ENCODE measurements around the gene ZBTB46. TPM values are rescaled to one million over a fixed set of nuclear protein-coding genes. Genes with fewer than 3 reads are reported as not detected.
"Not testable (repeated sequence)": the region's sequence is repeated elsewhere in the genome, so short reads cannot be mapped to it uniquely, and the experiment has no call there.

ZBTB46 gene, protein sequence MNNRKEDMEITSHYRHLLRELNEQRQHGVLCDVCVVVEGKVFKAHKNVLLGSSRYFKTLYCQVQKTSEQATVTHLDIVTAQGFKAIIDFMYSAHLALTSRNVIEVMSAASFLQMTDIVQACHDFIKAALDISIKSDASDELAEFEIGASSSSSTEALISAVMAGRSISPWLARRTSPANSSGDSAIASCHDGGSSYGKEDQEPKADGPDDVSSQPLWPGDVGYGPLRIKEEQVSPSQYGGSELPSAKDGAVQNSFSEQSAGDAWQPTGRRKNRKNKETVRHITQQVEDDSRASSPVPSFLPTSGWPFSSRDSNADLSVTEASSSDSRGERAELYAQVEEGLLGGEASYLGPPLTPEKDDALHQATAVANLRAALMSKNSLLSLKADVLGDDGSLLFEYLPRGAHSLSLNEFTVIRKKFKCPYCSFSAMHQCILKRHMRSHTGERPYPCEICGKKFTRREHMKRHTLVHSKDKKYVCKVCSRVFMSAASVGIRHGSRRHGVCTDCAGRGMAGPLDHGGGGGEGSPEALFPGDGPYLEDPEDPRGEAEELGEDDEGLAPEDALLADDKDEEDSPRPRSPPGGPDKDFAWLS
- polyA plus RNA-seq (ENCODE audit: insufficient read length), result 18.1 TPM

- DNase-seq (ENCODE audit: low read depth), result no peak
Observed at GRCh38 chr20:63830841-63831588, at the start of gene ZBTB46. Gene ZBTB46, minus strand, starts transcription at chr20:63831264. Its CDS starts 40,507 bp downstream, at chr20:63790757.

- DNase-seq (ENCODE audit: low read depth), result no peak
Observed at GRCh38 chr20:63878899-63879663, 48.0 kb upstream of the ZBTB46 start.

- DNase-seq (ENCODE audit: low read depth), result no peak
Observed at GRCh38 chr20:63877755-63878470, 46.8 kb upstream of the ZBTB46 start.

- no peak for DNase-seq (ENCODE audit: low read depth)
Observed at GRCh38 chr20:63876489-63877036, 45.5 kb upstream of the ZBTB46 start.

DNA sequence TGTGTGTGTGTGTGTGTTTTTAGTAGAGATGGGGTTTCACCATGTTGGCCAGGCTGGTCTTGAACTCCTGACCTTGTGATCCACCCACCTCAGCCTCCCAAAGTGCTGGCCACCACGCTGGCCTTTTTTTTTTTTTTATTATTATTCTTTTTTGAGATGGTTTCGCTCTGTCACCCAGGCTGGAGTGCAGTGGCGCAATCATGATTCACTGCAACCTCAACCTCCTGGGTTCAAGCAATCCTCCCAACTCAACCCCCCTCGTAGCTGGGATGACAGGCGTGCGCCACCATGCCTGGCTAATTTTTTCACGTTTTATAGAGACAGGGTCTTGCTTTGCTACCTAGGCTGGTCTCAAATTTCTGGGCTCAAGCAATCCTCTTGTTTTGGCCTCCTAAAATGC lies 43.2 kb upstream of the ZBTB46 start:
- DNase-seq (ENCODE audit: low read depth), result not testable (repeated sequence)

DNA sequence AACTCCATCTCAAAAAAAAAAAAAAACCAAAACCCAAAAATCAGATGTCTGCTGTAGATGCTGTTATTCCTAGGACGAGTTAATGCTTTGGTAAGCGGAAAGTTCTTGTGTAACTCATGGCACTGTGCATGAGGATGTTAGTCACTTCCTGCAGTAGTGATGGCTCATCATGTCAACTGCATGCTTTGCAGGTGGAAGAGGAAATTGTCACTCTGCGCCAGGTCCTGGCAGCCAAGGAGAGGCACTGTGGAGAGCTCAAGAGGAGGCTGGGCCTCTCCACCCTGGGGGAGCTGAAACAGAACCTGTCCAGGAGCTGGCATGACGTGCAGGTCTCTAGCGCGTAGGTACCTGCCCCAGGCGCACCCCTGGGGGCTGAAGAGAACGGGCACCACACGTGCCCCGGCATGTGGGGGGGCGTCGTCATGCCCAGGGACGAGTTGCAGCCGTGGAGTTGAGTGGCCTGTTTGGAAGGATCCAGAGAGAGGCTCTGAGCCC lies 42.5 kb upstream of the ZBTB46 start:
- no peak for DNase-seq (ENCODE audit: low read depth)

DNA sequence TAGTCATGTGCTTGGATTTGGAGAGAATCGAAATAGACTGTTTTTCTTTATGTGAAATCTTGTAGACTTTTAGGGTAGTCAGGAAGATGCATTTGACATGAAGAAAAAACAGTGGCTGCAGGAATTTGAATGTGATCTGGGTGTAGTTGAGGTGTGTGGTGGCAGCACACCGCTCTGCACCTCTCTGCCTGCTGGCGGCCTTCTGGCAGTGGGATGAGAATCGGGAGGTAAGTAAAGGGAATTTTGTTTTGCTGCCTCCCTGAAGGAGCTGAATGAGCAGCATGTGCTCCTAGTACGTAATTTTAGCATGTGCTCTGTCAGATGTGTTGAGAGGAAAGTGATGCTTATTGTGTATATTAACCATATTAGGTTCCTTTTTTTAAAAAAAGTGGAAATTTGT lies 37.2 kb upstream of the ZBTB46 start:
- DNase-seq (ENCODE audit: low read depth), result no peak

GRCh38 chr20:63867042-63867441 lies 36.0 kb upstream of the ZBTB46 start:
- not testable (repeated sequence) for DNase-seq (ENCODE audit: low read depth)

DNA sequence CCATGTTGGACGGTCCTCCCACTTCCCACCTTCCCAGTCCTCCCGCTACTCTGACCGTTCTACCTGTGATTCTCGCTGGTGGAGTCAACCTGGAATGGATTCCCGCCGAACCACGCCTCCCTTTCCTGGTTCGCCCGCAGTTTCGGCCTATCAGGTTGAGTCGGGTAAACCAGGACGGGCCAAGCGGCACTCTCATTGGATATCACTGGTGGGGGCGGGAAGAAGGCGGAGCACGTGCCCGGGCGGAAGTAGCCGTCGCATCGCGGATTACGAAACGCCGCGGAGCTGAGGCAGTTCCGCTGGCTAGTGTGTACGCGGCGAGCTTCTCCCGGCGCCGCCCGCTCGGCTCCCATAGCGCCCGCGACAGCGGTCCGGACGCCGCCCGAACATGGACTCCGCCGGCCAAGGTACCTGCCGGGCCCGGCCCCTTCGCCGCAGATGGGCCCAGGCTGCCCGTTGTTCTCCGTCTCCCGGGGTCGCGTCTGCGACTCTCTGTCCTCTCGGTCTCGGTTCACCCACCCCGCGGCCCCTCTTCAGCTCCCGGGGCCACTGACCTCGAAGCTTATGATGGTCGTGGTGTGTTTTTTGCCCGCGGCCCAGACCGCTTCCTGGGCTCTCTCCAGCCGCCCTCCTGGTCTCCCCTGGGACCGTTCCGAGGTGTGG lies 34.0 kb upstream of the ZBTB46 start, which contains the start of gene TPD52L2:
Gene TPD52L2, plus strand, starts transcription at position 293 of the 663 bp plus-strand sequence. Its CDS starts 96 bp downstream, at position 389.
- peak; percentile 94 for DNase-seq (ENCODE audit: low read depth)

- DNase-seq (ENCODE audit: low read depth), result no peak
Observed at GRCh38 chr20:63864545-63864977, 33.5 kb upstream of the ZBTB46 start.

GRCh38 chr20:63863798-63864544 lies 32.9 kb upstream of the ZBTB46 start:
- DNase-seq (ENCODE audit: low read depth), result no peak

- DNase-seq (ENCODE audit: low read depth), result no peak
Observed at GRCh38 chr20:63863021-63863797, 32.1 kb upstream of the ZBTB46 start.

DNA sequence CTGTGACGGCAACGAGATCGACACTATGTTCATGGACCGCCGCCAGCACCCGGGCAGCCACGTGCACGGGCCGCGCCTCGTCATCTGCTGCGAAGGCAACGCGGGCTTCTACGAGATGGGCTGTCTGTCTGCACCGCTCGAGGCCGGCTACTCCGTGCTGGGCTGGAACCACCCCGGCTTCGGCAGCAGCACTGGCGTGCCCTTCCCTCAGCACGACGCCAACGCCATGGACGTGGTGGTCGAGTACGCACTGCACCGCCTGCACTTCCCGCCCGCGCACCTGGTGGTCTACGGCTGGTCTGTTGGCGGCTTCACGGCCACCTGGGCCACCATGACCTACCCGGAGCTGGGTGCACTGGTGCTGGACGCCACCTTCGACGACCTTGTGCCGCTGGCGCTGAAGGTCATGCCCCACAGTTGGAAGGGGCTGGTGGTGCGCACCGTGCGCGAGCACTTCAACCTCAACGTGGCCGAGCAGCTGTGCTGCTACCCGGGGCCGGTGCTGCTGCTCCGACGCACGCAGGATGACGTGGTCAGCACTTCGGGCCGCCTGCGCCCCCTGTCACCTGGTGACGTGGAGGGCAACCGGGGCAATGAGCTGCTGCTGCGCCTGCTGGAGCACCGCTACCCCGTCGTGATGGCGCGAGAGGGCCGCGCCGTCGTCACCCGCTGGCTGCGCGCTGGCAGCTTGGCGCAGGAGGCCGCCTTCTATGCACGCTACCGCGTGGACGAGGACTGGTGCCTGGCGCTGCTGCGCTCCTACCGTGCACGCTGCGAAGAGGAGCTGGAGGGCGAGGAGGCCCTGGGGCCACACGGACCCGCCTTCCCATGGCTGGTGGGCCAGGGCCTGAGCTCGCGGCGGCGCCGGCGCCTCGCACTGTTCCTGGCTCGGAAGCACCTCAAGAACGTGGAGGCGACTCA lies 31.2 kb upstream of the ZBTB46 start:
- DNase-seq (ENCODE audit: low read depth), result no peak

DNA sequence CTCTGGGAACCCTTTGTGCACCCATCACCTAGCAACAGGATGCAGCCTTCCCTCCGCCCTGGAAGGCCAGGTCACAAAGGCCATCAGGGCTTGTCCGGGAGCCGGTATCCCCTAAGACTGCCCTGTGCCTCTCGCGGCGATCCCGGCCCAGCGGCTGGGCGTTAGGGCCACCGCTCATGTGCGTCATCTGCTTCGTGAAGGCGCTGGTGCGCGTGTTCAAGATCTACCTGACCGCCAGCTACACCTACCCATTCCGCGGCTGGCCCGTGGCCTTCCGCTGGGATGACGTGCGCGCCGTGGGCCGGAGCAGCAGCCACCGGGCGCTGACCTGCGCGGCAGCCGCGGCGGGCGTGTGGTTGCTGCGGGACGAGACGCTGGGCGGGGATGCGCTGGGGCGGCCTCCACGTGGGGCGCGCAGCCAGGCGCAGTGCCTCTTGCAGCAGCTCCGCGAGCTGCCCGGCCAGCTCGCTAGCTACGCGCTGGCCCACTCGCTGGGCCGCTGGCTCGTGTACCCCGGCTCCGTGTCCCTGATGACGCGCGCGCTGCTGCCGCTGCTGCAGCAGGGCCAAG lies 30.4 kb upstream of the ZBTB46 start, which contains the start of gene ABHD16B:
Gene ABHD16B, plus strand, starts transcription at position 134 of the 570 bp plus-strand sequence. Its CDS starts 43 bp downstream, at position 177.
- no peak for DNase-seq (ENCODE audit: low read depth)

DNA sequence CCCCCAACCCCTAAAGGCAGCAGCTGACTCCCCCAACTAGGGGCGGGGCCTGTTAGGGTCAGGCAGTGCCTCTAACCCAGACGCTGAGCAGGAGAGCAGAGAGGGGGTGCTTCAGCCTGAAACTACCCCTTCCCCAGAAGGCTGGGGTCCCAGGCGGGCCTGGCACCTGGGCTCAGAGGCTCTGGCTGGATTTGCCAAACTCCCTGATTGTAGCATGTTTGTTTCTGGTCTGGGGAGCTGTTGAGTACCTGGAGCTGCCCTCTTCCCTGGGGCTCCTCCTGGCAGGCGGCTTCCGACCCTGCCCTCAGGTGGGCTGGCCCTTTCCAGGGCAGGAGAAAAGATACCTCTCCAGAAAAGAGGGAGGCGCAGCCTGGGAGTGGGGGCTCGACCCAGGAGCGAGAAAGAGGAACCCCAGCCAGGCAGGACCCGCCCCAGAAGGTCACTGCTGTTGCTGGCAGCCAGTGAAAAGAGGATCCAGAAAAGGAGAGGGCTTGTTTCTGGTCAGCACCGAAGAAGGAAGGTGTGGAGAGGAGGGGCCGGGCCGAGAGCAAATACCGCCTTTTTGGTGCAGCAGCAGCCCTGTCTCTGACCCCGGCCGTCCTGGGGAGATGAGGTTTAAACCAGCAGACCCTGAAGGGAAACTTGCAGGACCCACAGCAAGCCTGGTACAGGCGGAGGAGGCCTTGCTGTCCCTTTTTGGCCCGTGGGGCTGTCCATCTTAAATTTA lies 29.4 kb upstream of the ZBTB46 start:
- DNase-seq (ENCODE audit: low read depth), result no peak

GRCh38 chr20:63859166-63859699 lies 28.2 kb upstream of the ZBTB46 start:
- DNase-seq (ENCODE audit: low read depth), result no peak
